Neural progenitor cell (in vitro differentiated cells): ENCODE measurements around the gene NT5C3A. TPM values are rescaled to one million over a fixed set of nuclear protein-coding genes. Genes with fewer than 3 reads are reported as not detected.

Experiments used
- DNase-seq: peaks from one replicate; pipeline ENCODE4 v3.0.0-alpha.2; 2016; ENCODE audit warnings: low spot score
- H2AFZ ChIP-seq: fragments of 200-600 bp; sonication (generic); replicated peaks from 2 replicates; pipeline ENCODE4 v1.6.1; 2016; ENCODE audit warnings: antibody characterized with exemption
- H3F3A ChIP-seq: fragments of 200-600 bp; sonication (generic); 2 replicates; pipeline ENCODE4 v1.6.1; 2016; ENCODE audit warnings: antibody characterized with exemption, low read depth
- H3K27ac ChIP-seq: fragments of 200-600 bp; sonication (generic); 2 replicates; pipeline ENCODE4 v1.5.1; 2016; ENCODE audit warnings: mild to moderate bottlenecking
- H3K27me3 ChIP-seq: fragments of 200-600 bp; sonication (generic); 2 replicates; pipeline ENCODE4 v1.6.1; 2016; ENCODE audit warnings: mild to moderate bottlenecking, moderate library complexity
- H3K36me3 ChIP-seq: fragments of 200-600 bp; sonication (generic); 2 replicates; pipeline ENCODE4 v1.5.1; 2016
- H3K4me1 ChIP-seq: fragments of 200-600 bp; sonication (generic); 2 replicates; pipeline ENCODE4 v1.6.1; 2016; ENCODE audit warnings: mixed run types
- H3K4me2 ChIP-seq: fragments of 200-600 bp; sonication (generic); 2 replicates; pipeline ENCODE4 v1.6.1; 2016
- H3K4me3 ChIP-seq: fragments of 200-600 bp; sonication (generic); 2 replicates; pipeline ENCODE4 v1.5.1; 2016
- H3K79me2 ChIP-seq: fragments of 200-600 bp; sonication (generic); 2 replicates; pipeline ENCODE4 v1.6.1; 2016; ENCODE audit warnings: low read depth
- H3K9ac ChIP-seq: fragments of 200-600 bp; sonication (generic); 2 replicates; pipeline ENCODE4 v1.6.1; 2016
- H3K9me3 ChIP-seq: fragments of 200-600 bp; sonication (generic); 2 replicates; pipeline ENCODE4 v1.5.1; 2016; ENCODE audit warnings: low read depth
- H4K20me1 ChIP-seq: fragments of 200-600 bp; sonication (generic); 2 replicates; pipeline ENCODE4 v1.6.1; 2016; ENCODE audit warnings: low read depth
- H3K27ac Mint-ChIP-seq: 3 replicates; pipeline ENCODE4 v1.8.0; 2021; ENCODE audit warnings: mixed read lengths
- H3K27me3 Mint-ChIP-seq: 2 replicates; pipeline ENCODE4 v1.8.0; 2022; ENCODE audit warnings: low read depth, mild to moderate bottlenecking, inconsistent platforms, moderate library complexity, mixed read lengths; ENCODE audit not compliant: insufficient read depth
- H3K36me3 Mint-ChIP-seq: 3 replicates; pipeline ENCODE4 v1.8.0; 2021; ENCODE audit warnings: mixed read lengths
- H3K4me1 Mint-ChIP-seq: 3 replicates; pipeline ENCODE4 v1.8.0; 2021; ENCODE audit warnings: mixed read lengths
- H3K4me3 Mint-ChIP-seq: 3 replicates; pipeline ENCODE4 v1.8.0; 2021; ENCODE audit warnings: mild to moderate bottlenecking, moderate library complexity, mixed read lengths
- H3K9me3 Mint-ChIP-seq: 3 replicates; pipeline ENCODE4 v1.8.0; 2020; ENCODE audit warnings: mixed read lengths
- EZH2 ChIP-seq: fragments of 200-600 bp; sonication (generic); IDR thresholded peaks from 2 replicates; pipeline ENCODE4 v1.6.1; 2017; ENCODE audit warnings: antibody characterized with exemption, mild to moderate bottlenecking, moderate library complexity
- EZH2phosphoT487 ChIP-seq: fragments of 200-600 bp; sonication (generic); IDR thresholded peaks from 2 replicates; pipeline ENCODE4 v1.6.1; 2017; ENCODE audit warnings: antibody characterized with exemption
- total RNA-seq: library from RNA; depleted of rRNA; stranded (reverse); fragments of >200 nt; gene quantifications from 2 replicates; pipeline ENCODE4 v1.2.3, GENCODE V29; 2015; ENCODE audit warnings: low replicate concordance
- TF ChIP-seq, protein P1 (sequence below): fragments of 200-600 bp; sonication (generic); IDR thresholded peaks from 2 replicates; pipeline ENCODE4 v1.5.1; 2017; ENCODE audit warnings: antibody characterized with exemption, mild to moderate bottlenecking

NT5C3A gene
- total RNA-seq, 1 donor from 2014 or later, result 72.1 TPM

- Histone ChIP-seq H4K20me1 (no peaks in the 10 kb centered on the region), H3K79me2 (no peaks in the 10 kb centered on the region), H3F3A (no peaks in the 10 kb centered on the region), H3K27me3 (no peaks in the 10 kb centered on the region), H2AFZ (no peak overlapping the region), H3K9ac (no peak overlapping the region), H3K4me1 (no peaks in the 10 kb centered on the region), H3K4me3 (no peak overlapping the region), H3K27ac (no peak overlapping the region), H3K9me3 (no peaks in the 10 kb centered on the region), H3K4me2 (no peak overlapping the region), H3K36me3 (no peaks in the 10 kb centered on the region)
- no peak overlapping the region for H3K4me3 Mint-ChIP-seq
- H3K4me1 Mint-ChIP-seq, result no peaks in the 10 kb centered on the region
- no peaks in the 10 kb centered on the region for H3K9me3 Mint-ChIP-seq
- TF ChIP-seq EZH2phosphoT487 (no peak), EZH2 (no peak)
- TF ChIP-seq, protein P1, sequence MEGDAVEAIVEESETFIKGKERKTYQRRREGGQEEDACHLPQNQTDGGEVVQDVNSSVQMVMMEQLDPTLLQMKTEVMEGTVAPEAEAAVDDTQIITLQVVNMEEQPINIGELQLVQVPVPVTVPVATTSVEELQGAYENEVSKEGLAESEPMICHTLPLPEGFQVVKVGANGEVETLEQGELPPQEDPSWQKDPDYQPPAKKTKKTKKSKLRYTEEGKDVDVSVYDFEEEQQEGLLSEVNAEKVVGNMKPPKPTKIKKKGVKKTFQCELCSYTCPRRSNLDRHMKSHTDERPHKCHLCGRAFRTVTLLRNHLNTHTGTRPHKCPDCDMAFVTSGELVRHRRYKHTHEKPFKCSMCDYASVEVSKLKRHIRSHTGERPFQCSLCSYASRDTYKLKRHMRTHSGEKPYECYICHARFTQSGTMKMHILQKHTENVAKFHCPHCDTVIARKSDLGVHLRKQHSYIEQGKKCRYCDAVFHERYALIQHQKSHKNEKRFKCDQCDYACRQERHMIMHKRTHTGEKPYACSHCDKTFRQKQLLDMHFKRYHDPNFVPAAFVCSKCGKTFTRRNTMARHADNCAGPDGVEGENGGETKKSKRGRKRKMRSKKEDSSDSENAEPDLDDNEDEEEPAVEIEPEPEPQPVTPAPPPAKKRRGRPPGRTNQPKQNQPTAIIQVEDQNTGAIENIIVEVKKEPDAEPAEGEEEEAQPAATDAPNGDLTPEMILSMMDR, result no peak
- DNase-seq, result no peak
- H3K27me3 Mint-ChIP-seq, result peaks cover 2% of the 10 kb centered on the region
- peaks cover 10% of the 10 kb centered on the region for H3K36me3 Mint-ChIP-seq
- H3K27ac Mint-ChIP-seq, result peak overlapping the region; percentile 48
Measured at GRCh38 chr7:33089142-33089541, 26.6 kb upstream of the NT5C3A start.

GRCh38 chr7:33087858-33088257 lies 25.3 kb upstream of the NT5C3A start:
- Histone ChIP-seq H3F3A (no peaks in the 10 kb centered on the region), H3K79me2 (no peaks in the 10 kb centered on the region), H3K9ac (no peak overlapping the region), H3K9me3 (no peaks in the 10 kb centered on the region), H3K4me3 (no peak overlapping the region), H3K36me3 (no peaks in the 10 kb centered on the region), H3K4me1 (no peaks in the 10 kb centered on the region), H4K20me1 (no peaks in the 10 kb centered on the region), H3K4me2 (no peak overlapping the region), H3K27me3 (no peaks in the 10 kb centered on the region), H3K27ac (no peak overlapping the region), H2AFZ (no peak overlapping the region)
- Mint-ChIP-seq H3K36me3 (peaks cover 5% of the 10 kb centered on the region), H3K27ac (no peak overlapping the region), H3K9me3 (no peaks in the 10 kb centered on the region), H3K4me3 (no peak overlapping the region), H3K4me1 (no peaks in the 10 kb centered on the region), H3K27me3 (peaks cover 2% of the 10 kb centered on the region)
- TF ChIP-seq EZH2 (no peak), EZH2phosphoT487 (no peak)
- TF ChIP-seq, protein P1, result no peak
- no peak for DNase-seq

- Histone ChIP-seq H3K79me2 (no peaks in the 10 kb centered on the region), H3K27ac (no peak overlapping the region), H3K27me3 (no peaks in the 10 kb centered on the region), H2AFZ (no peak overlapping the region), H3K4me3 (no peak overlapping the region), H3K4me1 (no peaks in the 10 kb centered on the region), H3F3A (no peaks in the 10 kb centered on the region), H4K20me1 (no peaks in the 10 kb centered on the region), H3K36me3 (no peaks in the 10 kb centered on the region), H3K4me2 (no peak overlapping the region), H3K9me3 (no peaks in the 10 kb centered on the region), H3K9ac (no peak overlapping the region)
- no peaks in the 10 kb centered on the region for H3K9me3 Mint-ChIP-seq
- no peaks in the 10 kb centered on the region for H3K36me3 Mint-ChIP-seq
- H3K27me3 Mint-ChIP-seq, result peaks cover 2% of the 10 kb centered on the region
- H3K4me1 Mint-ChIP-seq, result no peaks in the 10 kb centered on the region
- TF ChIP-seq, protein P1, result no peak
- TF ChIP-seq EZH2phosphoT487, result no peak
- no peak for TF ChIP-seq EZH2
- DNase-seq, result no peak
- no peak overlapping the region for H3K4me3 Mint-ChIP-seq
- no peak overlapping the region for H3K27ac Mint-ChIP-seq
Measured at GRCh38 chr7:33087356-33087755, 24.8 kb upstream of the NT5C3A start.
